GM19324 (cell line): ENCODE measurements around the gene ARPC5.
"Not testable (repeated sequence)": the region's sequence is repeated elsewhere in the genome, so short reads cannot be mapped to it uniquely, and the experiment has no call there.

ENCODE experiments used
- ATAC-seq: cut with Tn5 transposase; IDR thresholded peaks from one replicate; pipeline ENCODE4 v1.9.1; 2021; ENCODE audit warnings: mild to moderate bottlenecking, moderate library complexity; ENCODE audit not compliant: unreplicated experiment, low FRiP score

ARPC5 gene

GRCh38 chr1:183635606-183636333 is at the start of gene ARPC5:
TSS of gene ARPC5 (minus strand) at chr1:183635783. CDS start at chr1:183635659, 124 bp downstream.
- peak; percentile 95 for ATAC-seq

- no peak for ATAC-seq
Measured at GRCh38 chr1:183685112-183685713, 49.6 kb upstream of the ARPC5 start.

GRCh38 chr1:183679363-183679762 is 43.8 kb upstream of the ARPC5 start:
- not testable (repeated sequence) for ATAC-seq

- ATAC-seq: no peak
Measured at GRCh38 chr1:183678819-183679218, 43.2 kb upstream of the ARPC5 start.

GRCh38 chr1:183676586-183677189 is 41.1 kb upstream of the ARPC5 start:
- ATAC-seq: no peak

- ATAC-seq: no peak
Measured at GRCh38 chr1:183675883-183676585, 40.5 kb upstream of the ARPC5 start.

- no peak for ATAC-seq
Measured at GRCh38 chr1:183675381-183675780, 39.8 kb upstream of the ARPC5 start.

GRCh38 chr1:183674886-183675285 is 39.3 kb upstream of the ARPC5 start:
- no peak for ATAC-seq

- no peak for ATAC-seq
Measured at GRCh38 chr1:183674339-183674738, 38.8 kb upstream of the ARPC5 start.

- ATAC-seq: no peak
Measured at GRCh38 chr1:183673605-183674323, 38.2 kb upstream of the ARPC5 start.

- ATAC-seq: no peak
Measured at GRCh38 chr1:183670169-183670568, 34.6 kb upstream of the ARPC5 start.

GRCh38 chr1:183656355-183656754 is 20.8 kb upstream of the ARPC5 start:
- no peak for ATAC-seq

GRCh38 chr1:183655562-183656075 is 20.0 kb upstream of the ARPC5 start:
- peak; percentile 52 for ATAC-seq

GRCh38 chr1:183654706-183655105 is 19.1 kb upstream of the ARPC5 start:
- ATAC-seq: no peak

GRCh38 chr1:183653876-183654451 is 18.4 kb upstream of the ARPC5 start:
- ATAC-seq: no peak

GRCh38 chr1:183653462-183653794 is 17.8 kb upstream of the ARPC5 start:
- no peak for ATAC-seq

- no peak for ATAC-seq
Measured at GRCh38 chr1:183652547-183653461, 17.2 kb upstream of the ARPC5 start, which contains the start of gene APOBEC4. TSS of gene APOBEC4 (minus strand) at chr1:183653316. CDS start at chr1:183648781, 4,535 bp downstream.

GRCh38 chr1:183652107-183652506 is 16.5 kb upstream of the ARPC5 start:
- ATAC-seq: no peak

- ATAC-seq: no peak
Measured at GRCh38 chr1:183651612-183652011, 16.0 kb upstream of the ARPC5 start.
